Activated CD8-positive, alpha-beta memory T cell treated with anti-CD3 and anti-CD28 coated beads for 24 hours (primary cell): ENCODE results near the gene SCN1A.
"Not testable (repeated sequence)": the region's sequence is repeated elsewhere in the genome, so short reads cannot be mapped to it uniquely, and the experiment has no call there.

ENCODE experiments used
- DNase-seq: peaks from one replicate; pipeline ENCODE4 v3.0.0-alpha.2; 2020

Gene SCN1A

DNA sequence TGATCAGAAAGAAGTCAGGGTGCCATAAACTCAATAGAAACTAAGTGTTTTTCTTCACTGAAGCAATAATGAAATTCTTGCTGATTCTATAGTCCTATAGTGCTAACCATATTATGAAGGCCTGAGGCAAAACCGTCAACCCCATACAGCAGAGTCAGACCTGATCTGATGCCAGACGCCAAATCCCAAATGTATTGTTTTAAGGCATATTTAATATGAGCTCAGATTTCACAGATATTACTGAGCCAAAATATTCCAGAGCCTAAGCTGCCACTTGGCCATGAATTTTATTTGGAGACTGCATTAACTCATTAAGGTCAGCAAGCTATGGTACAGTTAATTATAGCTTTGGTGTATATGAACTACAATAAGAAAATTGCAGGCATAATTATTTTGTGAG, 53.4 kb downstream of the SCN1A start:
- DNase-seq = no peak

DNA sequence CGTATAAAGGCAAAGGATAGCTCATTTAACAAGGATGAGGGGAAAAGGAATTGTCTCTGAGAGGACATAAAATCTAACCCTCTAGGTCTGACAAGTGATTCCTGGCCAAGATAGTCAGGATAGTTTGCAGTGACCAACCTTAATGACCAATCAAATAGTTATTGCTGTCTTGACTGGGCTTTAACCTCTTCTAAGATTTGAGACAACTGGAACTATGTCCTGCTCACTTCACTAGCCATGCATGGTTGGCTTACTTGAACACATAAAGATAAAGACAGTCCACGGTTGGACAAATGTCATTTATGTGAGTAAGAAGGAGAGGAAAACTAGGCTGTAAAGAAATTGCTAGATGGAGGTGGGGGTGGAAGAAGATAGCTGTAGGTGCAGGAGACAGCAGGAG, 53.8 kb downstream of the SCN1A start:
- no peak for DNase-seq

DNA sequence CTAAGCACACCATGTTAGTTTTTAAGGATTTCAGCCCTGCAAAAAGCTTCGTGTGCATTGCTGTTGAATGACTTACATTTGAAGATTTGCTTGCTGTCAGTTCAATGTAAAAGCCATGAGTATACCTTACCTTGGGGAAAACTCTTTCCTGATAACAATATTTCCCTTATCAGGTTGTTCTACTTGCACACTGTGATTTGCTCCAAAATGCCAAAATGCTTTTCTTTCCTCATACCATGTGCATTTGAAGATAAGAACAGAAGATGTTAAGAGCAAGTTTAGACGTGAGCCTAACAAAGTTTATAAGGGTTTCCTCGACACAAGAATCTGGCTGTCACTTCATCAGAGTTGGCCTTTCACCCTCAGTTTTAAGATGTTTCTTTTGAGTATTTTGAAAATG, 57.6 kb downstream of the SCN1A start:
- DNase-seq = no peak

DNA sequence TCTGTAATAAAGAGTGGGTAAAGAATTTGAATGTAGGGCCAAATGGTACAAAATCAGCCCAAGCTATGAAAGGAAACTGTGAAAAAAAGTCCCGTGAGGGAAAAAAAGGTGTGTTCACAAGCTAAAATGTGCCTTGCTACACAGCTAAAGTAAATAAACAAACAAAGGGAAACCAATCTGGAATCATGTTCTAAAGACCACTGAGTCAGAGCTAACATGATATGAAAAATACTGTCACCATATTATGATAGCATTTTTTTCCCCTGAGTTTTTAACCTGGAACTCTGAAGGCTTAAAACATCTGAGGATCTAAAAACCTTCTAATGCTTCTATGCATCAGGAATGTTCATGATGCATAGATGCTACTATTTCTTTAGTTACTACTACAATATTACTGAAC, 58.8 kb downstream of the SCN1A start:
- DNase-seq = no peak

DNA sequence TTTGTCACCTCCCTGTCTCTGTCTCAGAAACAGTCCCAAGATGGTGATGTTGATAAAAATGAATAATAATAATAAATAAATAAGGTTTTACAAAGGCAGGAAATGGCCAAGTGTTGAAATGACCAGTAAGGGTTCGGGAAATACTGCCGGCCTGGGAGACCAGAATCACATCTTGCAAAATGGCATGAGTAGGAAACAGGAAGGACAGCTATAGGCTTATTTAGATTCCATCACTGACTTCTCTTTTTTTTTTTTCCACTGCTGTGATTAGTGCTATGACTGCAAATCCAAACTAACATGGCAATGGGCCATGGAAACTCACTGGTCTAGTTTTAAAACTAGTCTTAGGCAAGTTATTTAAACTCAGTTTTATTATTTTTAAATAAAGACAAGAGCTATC, 60.6 kb downstream of the SCN1A start:
- no peak for DNase-seq

DNA sequence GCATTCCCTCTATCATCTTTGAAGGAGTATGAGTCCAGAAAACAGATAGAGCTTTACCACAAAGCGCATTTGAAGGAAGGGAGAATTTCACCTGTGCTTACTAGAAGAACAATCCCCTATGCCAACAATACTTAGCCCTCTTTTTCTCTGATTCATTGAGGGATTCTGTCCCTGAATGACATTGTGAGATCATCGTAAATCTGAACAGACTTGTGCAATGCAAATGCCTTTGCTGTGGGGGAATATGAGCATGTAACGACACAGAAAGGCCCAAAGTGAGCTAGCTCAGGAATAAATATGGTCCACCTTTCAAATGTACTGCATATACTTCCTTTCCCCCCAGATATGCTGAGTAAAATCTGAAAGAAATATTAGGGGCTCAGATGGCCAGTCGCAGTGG, 67.6 kb downstream of the SCN1A start:
- DNase-seq = no peak

DNA sequence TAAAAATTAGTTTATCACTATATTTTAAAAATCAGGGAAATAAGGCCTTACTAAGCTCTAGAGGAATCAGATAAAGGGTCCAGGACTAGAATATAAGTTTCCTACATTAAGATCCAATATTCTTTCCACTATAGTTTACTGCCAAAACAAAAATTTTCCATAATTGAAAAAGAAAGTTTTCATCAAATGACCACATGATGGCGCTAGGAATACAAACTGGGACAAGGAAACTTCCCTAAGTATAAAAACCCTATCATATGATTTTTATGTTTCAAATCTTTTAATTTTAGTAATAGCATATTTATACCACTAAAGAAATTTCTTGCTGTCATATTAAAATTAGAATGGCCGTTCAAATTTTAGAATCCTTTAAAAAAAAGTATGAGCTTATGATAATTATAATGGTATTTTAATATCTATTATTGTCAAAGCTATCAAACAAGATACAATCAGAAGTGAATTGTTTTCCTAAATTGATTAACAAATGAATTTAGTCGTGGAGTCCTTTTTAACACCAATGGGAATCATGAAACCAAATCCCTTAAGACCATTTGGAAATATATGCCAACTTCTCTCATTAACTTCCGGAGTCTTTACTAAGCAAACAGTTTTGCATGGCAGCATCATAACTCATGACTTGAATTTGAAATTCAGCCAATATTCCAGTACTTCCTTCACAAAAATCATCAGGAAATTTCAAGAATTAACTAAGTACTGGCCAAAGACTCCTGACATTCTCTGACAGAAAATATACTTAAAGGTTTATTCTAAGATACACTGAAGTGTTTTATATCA, 70.3 kb downstream of the SCN1A start:
- DNase-seq = no peak

DNA sequence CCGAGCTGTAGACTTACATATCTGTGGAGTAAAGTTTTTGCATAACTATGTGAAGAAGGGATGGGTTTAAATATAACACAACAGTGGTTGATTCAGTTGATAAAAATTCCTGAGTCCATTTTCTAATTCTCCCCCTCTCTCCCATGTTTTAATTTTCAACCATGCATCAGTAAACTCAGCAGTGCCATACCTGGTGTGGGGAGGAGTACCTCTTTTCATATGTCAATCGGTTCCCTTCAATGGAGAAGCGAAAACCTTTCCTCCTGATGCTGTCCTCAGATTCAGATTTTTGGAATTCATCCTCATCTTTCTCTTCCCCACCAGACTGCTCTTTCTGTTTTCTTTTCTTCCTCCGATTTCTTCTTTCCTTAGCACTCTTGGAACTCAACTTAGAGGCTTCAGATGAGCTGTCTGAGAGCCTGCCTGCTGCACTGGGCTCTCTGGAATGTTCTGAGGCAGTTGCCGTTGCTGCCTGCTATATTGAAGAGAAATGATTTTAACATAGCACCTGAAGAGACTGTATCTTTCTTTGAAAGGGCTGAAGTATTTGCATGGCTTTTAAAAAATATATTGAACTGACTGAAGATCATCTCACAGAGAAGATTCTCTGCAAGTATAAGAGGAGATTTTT, 82.9 kb downstream of the SCN1A start:
- no peak for DNase-seq

DNA sequence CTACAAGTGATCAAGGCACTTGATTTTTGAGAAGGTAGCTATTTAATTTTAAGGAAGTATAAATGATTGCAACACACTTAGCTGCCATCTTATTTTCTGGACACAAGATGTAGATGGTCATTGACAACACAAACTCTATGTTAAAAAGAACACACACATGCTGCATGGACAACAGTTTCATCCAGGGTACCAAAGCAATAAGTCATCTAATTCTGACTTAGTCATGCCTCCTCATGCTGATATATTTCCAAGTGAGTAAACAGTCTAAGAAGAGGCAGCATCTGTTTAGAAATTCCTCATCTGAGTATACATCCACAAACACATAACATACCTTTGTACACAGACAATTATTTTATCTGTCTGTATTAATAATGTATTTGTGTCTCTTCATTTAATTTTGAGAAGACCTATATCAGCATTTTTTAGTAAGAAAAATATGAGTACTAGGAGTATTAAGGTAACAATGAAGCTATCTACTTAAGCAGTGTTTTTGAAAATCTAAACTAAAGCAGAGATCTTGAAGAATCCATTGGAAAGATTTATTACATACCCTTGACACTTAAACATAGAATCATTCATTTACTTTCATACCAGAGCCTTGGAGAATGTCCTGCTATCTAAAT, 84.9 kb downstream of the SCN1A start:
- no peak for DNase-seq

DNA sequence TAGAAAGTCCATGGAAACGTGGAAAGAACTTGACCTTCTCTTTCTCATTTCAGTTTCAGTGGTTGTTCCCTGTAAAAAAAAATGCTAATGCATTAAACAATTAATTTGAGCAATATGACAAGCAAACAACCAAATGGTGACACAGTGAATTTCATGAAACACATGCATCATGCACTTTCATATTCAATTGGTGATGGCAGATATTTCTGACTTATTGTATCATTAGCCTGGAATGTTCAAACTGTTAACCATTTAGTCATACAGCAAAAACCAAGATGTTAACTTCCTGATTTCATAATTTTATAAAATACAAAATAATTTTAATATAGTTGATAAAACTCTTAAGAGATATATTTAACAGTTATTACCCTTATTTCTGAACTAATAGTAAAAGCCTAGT, 85.5 kb downstream of the SCN1A start:
- DNase-seq = no peak

DNA sequence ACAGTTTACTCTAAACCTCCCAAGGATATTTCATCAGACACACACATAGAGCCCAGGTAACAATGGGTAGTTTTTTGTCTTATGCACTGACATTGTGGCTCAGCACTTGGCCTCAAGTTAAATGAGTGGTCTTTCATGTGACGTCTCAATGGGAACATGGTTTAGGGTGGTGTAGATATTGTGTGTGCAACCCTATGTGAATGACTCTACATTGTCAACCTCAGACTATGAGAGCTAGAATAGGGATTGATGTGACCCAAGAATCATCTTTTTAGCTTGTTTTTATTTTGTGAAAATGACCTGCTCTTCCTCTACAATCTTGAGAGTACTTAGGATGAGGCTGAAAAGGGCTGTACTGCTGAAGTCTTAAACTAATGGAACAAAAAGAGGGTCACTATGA, 86.2 kb downstream of the SCN1A start:
- DNase-seq = no peak

DNA sequence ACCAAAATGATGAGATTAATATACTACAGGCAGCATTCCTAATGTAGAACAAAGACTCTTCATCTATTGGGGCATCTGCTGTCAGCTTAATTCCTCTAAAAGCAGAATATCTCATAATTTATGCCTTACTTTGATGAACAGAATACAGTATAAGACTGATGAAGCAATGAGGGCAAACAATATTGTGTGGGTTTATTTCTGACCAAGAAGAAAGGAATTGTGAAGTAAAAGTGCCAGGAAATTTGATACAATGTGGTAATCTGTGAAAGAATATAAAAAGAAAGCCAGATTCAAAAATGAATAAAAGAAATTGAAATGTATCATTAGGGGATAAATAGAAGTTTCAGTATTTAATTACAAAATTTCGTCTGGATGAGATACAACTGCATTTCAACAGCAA, 95.5 kb downstream of the SCN1A start:
- DNase-seq = no peak

DNA sequence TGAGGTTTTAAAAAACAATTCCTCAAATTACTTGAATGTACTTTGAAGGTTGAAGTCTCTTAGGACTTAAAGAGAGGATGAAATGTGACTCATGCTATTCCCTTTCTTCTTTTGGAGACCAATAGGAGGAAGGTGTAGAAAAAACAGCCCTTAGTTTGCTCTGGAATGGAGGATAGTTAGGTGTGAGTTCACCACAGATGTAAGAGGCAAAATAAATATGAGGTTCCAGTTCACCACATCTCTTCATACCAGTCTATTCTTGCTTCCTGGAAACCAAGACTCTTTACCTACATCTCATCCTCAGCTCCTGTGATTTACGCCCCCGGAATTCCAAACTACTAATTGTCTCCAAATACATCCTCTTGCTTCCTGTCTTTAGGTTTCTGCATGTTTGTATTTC, 96.8 kb downstream of the SCN1A start:
- no peak for DNase-seq

DNA sequence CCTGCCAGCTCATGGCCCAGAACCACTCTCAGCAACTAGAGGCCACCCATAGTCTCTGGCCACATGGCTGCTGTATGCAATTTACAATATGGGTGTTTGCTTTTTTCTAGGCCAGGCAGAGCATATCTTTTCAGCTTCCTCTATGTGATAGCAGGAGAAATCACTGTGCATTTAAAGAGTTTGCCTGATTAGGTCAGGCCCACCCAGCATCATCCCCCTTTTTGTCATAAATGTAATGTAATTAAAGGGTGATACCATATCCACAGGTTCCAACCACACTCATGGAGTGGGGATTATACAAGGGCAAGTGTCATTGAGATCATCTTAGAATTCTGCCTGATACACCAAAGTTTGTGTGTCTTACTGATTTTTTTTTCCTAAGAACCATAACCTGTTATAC, 102.5 kb downstream of the SCN1A start:
- DNase-seq = no peak

DNA sequence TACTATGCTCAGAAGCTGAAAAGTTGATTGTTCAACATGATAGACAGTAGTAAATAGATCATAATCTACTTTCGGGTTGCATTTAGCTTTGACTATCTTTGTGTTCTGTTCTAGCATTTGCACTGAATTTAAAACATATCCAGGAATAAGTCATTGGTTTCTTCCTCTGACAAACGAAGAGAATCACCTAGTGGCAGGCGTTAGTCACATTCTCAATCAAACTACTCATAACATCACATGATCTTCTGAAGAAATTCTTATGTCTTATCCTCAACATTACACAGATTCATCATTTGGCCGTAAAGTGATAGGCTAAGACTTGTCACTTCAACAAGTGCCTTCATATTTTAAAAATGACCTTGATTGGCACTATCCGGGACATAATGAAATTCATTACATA, 110.6 kb downstream of the SCN1A start:
- no peak for DNase-seq

DNA sequence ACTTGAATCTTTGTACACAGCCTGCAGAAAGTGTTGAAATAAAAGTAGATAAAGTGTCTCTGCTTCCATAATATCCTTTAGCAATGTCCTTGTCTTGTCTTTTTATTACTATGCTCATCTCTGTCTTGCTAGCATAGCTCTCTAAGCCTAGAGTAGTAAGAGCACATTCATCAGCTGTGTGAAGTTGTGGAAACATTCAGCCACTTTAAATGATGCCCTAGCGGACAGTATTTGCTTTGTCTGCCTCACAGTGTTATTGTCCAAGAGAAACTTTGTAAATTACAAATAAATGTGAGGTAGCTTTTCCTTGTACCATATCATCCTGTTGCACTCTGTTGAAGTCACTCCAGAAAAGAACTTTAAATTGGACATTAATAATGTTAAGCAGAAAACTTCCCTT, 113.9 kb downstream of the SCN1A start:
- DNase-seq = no peak

DNA sequence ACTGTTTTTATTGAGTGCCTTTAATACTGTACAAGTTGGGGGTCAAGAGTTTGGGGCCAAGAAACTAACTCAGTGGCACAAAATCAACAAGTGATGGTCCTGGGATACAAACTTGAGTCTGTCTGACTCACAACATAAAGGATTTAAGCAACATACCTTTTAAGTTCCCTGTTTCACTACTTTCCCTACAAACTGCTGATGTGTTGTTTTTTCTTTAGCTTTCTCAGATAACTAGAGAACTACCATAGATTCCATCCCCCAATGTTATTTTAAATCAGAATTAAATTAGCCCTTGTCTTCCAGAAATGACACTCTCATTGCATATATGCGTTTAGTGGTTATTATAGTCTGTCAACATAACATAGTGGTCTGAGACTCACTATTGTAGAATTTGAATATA, 116.2 kb downstream of the SCN1A start:
- DNase-seq = no peak

DNA sequence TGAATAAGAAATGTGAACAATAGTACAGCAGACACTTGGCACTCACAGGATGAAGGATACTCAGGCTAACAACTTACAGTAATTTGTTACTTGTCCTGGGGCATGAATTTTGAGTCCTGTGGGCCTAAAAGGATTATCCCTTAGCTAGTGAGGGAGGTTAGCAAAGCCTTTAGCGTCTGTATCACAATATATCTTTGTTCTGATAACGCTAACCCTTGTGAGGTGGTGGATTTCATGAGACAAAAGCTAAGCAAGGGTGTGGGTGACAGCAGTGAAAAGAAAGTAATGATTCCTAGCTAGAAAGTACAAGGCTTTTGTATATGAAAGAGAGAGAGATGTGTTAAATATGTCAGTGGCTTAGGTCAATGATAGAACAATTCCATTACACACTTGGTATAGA, 127.4 kb downstream of the SCN1A start:
- no peak for DNase-seq

DNA sequence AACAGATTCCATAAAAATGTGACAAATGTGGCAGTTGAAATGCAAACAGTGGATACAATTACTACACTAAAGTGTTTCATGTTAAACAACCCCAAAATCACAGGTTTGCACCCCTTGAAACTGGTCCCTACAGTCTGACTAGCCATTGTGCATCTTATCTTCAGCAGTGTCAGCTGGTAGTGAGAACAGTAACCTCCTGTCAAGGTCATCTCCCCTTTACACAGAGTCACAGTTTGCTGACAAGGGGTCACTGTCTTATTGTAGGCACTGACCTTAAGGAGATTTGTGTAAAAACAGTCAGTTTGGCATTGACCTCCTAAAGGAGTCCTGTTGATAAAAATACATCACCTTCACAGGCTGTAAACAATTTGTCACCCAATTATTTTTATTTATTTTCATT, 137.0 kb downstream of the SCN1A start:
- DNase-seq = no peak

DNA sequence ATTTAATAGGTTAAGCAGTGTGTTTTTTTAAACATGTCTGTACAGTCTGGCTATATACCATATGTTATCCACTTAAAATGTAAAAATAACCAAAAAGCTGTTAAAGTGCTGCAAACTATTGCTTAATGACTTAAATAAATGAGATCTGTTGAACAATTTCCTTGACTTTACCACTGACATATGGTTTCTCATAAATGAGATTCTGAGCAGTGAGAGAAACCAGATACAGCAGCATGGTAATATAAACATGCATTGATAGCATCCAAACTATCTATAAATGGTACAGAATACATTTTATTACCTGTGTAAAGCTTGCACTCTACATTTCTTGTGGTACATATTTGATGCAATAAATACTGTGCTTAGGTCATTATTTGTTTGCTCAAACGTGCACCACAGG, 138.0 kb downstream of the SCN1A start:
- DNase-seq = no peak

DNA sequence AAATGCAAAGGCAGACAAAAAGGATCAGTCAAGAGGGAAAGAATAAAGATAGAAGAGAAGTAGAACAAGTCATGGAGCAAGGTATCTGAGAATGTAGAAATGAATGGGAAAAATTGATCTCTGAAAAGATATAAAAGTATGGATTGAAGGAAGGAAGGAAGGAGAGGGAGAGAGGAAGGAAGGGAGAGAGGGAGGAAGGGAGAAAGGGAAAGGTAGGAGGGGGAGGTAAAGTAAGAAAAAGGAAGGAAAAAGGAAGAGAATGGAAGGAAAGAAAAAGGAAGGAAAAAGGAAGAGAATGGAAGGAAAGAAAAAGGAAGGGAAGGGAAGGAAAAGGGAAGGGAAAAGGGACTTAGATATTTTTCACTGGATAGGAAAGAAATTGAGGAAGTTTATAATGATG, 142.7 kb downstream of the SCN1A start:
- no peak for DNase-seq

DNA sequence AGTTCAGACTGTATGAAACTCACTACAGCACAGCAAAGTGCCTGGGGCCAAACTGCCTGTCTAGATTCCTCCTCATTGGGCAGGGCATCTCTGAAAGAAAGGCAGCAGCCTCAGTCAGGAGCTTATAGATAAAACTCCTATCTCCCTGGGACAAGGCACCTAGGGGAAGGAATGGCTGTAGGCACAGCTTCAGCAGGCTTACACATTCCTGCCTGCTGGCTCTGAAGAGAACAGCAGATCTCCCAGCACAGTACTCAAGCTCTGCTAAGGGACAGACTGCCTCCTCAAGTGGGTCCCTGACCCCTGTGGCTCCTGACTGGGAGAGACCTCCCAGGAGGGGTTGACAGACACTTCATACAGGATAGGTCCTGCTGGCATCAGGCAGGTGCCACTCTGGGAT, 155.7 kb downstream of the SCN1A start:
- DNase-seq = not testable (repeated sequence)

DNA sequence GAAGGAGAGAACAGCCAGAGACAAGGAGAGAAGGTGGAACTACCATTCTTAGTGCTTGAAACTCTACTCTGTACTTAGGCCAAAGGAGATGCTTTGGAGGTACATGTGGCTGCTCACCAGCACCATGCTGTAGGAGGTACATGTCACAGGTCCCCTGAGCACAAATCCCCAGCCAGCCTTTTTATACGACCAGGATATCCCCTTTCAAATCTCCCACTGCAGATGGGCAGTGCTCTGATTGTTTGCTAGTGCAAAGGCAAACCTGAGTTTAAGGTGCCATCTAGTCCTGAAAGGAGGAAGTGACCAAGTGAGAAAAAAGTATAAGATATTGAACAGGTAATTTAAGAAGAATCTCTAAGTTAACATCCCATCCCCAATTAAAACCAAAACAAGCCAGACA, 157.2 kb downstream of the SCN1A start:
- DNase-seq = no peak

DNA sequence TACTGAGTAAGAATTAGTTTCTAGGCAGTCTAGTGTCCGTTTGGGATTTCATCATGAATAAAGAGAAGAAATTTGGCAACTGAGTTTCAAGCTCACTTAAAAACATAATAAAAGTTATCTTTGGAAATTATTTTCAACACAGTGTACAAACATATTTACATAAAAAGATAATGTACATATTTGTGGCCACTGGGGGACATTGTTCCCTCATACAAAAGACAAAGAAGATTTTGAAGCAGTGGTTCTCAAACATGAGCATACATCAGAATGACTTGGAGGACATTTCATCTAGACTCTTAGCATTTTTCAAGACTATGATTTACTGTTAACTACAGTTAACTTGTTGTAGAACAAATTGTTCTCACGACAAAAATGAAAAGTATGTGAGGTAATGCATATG, 158.6 kb downstream of the SCN1A start:
- DNase-seq = no peak

DNA sequence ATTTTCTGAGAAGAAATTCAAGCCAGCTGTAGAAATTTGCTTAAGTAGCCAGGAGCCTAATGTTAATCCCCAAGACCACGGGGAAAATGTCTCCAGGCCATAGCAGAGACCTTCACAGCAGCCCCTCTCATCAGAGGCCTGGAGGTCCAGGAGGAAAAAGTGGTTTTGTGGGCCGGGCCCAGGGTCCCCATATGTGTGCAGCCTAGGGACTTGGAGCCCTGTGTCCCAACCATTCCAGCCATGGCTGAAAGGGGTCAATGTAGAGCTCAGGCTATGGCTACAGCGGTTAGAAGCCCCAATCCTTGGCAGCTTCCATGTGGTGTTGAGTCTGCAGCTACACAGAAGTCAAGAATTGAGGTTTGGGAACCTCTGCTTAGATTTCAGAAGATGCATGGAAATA, 160.1 kb downstream of the SCN1A start:
- DNase-seq = no peak
